Thyroid gland (tissue), 4 donors: ENCODE measurements around the gene MUC22. TPM values are rescaled to one million over a fixed set of nuclear protein-coding genes. Genes with fewer than 3 reads are reported as not detected.
"Not testable (repeated sequence)": the region's sequence is repeated elsewhere in the genome, so short reads cannot be mapped to it uniquely, and the experiment has no call there.

Experiments
- DNase-seq, 2 donors: peaks; one replicate each; pipeline ENCODE4 v3.0.0-alpha.2; 2019
- H3K27ac ChIP-seq, 3 donors: fragments of 200-600 bp; sonication (generic); 1 replicate in 2 of 3; 2 replicates in 1 of 3; pipeline ENCODE4 v1.5.1; 2016 to 2019; ENCODE audit warnings: mild to moderate bottlenecking in 1 of 3, moderate library complexity in 1 of 3
- H3K27me3 ChIP-seq: fragments of 200-600 bp; sonication (generic); one replicate; pipeline ENCODE4 v1.5.1; 2019
- H3K36me3 ChIP-seq, 2 donors: fragments of 200-600 bp; sonication (generic); one replicate each; pipeline ENCODE4 v1.5.1; 2016 to 2019
- H3K4me1 ChIP-seq, 2 donors: fragments of 200-600 bp; sonication (generic); one replicate each; pipeline ENCODE4 v1.5.1; 2017 to 2019
- H3K4me3 ChIP-seq, 3 donors: fragments of 200-600 bp; sonication (generic); replicated peaks in 1 of 3; 1 replicate in 2 of 3; 2 replicates in 1 of 3; pipeline ENCODE4 v1.5.1; 2016; ENCODE audit warnings: mild to moderate bottlenecking in 1 of 3
- H3K9me3 ChIP-seq: fragments of 200-600 bp; sonication (generic); one replicate; pipeline ENCODE4 v1.5.1; 2017
- POLR2A ChIP-seq, 2 donors: fragments of 450-650 bp; IDR thresholded peaks; one replicate each; pipeline ENCODE4 v1.6.1; 2017; ENCODE audit warnings: antibody characterized with exemption in 2 of 2, mild to moderate bottlenecking in 2 of 2, moderate library complexity in 1 of 2
- WGBS, 2 donors: methylation state at CpG; one replicate each; pipeline ENCODE4 v1.1.5; 2017; 5-methylcytosine and 5-hydroxymethylcytosine counted together
- intact Hi-C: fragments of 100-400 bp; cut with DNase I; formaldehyde crosslinking; loops from one replicate; pipeline ENCODE4 v1.15.1; 2023
- total RNA-seq, 4 donors: library from RNA; depleted of rRNA; stranded (reverse); fragments of >200 nt; gene quantifications; one replicate each; pipeline ENCODE4 v1.2.3, GENCODE V29; 2016
- TF ChIP-seq, protein P1 (sequence below), 6 experiments: fragments of 200-600 bp in 3 of 6; fragments of 450-650 bp in 3 of 6; sonication (generic) in 3 of 6; IDR thresholded peaks; one replicate each; pipeline ENCODE4 v1.5.1; 2016 to 2019; ENCODE audit warnings: antibody characterized with exemption in 6 of 6, mild to moderate bottlenecking in 2 of 6, inconsistent platforms in 1 of 6, moderate library complexity in 1 of 6

Gene MUC22
- total RNA-seq, 4 donors from 2014 or later = not detected

DNA sequence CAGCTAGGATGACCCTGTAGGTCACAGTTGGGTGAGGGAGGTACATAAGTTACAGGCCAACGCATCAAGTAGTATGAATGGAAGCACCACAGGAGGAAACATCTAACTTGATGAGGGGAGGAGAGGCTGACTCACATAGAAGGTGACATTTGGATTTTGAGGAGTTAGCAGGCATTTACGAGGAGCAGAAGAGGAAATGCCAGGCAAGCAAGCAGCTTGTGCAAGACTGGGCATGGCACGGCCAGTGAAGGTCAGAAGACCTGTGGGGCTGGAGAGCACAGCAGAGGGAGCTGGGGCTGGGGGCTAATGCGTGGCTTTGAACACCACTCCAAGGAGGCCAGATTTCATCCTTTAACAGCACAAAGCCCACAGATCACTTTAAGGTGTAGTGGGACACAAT lies 37.8 kb downstream of the MUC22 start:
- no peaks in the 10 kb centered on the region for H3K9me3 ChIP-seq
- intact Hi-C loops = no loop called here
- no peaks in the 10 kb centered on the region for H3K27me3 ChIP-seq
- H3K27ac ChIP-seq = no peak overlapping the region
- TF ChIP-seq, protein P1, sequence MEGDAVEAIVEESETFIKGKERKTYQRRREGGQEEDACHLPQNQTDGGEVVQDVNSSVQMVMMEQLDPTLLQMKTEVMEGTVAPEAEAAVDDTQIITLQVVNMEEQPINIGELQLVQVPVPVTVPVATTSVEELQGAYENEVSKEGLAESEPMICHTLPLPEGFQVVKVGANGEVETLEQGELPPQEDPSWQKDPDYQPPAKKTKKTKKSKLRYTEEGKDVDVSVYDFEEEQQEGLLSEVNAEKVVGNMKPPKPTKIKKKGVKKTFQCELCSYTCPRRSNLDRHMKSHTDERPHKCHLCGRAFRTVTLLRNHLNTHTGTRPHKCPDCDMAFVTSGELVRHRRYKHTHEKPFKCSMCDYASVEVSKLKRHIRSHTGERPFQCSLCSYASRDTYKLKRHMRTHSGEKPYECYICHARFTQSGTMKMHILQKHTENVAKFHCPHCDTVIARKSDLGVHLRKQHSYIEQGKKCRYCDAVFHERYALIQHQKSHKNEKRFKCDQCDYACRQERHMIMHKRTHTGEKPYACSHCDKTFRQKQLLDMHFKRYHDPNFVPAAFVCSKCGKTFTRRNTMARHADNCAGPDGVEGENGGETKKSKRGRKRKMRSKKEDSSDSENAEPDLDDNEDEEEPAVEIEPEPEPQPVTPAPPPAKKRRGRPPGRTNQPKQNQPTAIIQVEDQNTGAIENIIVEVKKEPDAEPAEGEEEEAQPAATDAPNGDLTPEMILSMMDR (IDR thresholded peaks at IDR 0.05) = no peak
- TF ChIP-seq POLR2A (IDR thresholded peaks at IDR 0.05) = no peak
- 86 to 94% methylated on average over 4 of the region's 4 CpGs for WGBS, 2 donors
- no peak overlapping the region for H3K4me3 ChIP-seq
- H3K4me1 ChIP-seq = no peaks in the 10 kb centered on the region
- DNase-seq = no peak
- no peaks in the 10 kb centered on the region for H3K36me3 ChIP-seq

DNA sequence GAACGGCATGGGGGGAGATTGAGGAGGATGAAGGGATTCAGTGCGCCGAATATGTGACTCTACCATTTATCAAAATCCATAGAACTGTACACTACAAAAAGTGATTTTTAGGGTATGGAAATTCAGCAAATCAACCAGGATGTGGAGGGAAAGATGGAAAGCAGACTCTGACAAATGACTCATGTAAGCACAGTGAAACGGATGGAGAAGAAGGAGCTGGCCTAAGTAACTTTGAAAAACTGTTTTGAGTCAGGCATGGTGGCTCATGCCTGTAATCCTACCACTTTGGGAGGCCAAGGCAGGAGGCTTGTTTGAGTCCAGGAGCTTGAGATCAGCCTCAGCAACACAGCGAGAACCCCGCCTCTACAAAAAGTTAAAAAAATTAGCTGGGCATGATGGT lies 39.2 kb downstream of the MUC22 start:
- intact Hi-C loops = no loop called here
- WGBS, 2 donors = 94 to 95% methylated on average over 6 of the region's 6 CpGs
- no peaks in the 10 kb centered on the region for H3K9me3 ChIP-seq
- H3K36me3 ChIP-seq = no peaks in the 10 kb centered on the region
- H3K4me1 ChIP-seq = peaks cover 4 to 11% of the 10 kb centered on the region in 2 donors
- H3K27ac ChIP-seq = no peak overlapping the region
- H3K4me3 ChIP-seq = no peak overlapping the region
- TF ChIP-seq POLR2A (IDR thresholded peaks at IDR 0.05) = no peak
- TF ChIP-seq, protein P1 (IDR thresholded peaks at IDR 0.05) = no peak
- H3K27me3 ChIP-seq = no peaks in the 10 kb centered on the region
- DNase-seq = no peak

DNA sequence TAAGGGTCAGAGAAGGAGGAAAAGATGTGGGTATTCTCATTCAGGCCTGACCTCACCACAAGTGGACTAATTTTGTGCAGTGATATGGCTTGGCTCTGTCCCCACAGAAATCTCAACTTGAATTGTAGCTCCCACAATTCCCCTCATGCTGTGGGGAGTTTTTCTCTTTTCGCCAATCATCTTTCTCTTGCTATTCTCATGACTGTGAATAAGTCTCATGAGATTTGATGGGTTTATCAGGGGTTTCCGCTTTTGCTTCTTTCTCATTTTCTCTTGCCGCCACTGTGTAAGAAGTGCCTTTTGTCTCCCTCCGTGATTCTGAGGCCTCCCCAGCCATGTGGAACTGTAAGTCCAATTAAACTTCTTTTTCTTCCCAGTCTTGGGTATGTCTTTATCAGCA lies 42.9 kb downstream of the MUC22 start:
- H3K36me3 ChIP-seq, H3K4me3 ChIP-seq, H3K9me3 ChIP-seq, intact Hi-C loops, H3K27ac ChIP-seq, H3K27me3 ChIP-seq, DNase-seq: not testable (repeated sequence)
- H3K4me1 ChIP-seq = peaks cover 4 to 11% of the 10 kb centered on the region in 2 donors
- WGBS, 2 donors = 70 to 77% methylated on average over 4 of the region's 4 CpGs

DNA sequence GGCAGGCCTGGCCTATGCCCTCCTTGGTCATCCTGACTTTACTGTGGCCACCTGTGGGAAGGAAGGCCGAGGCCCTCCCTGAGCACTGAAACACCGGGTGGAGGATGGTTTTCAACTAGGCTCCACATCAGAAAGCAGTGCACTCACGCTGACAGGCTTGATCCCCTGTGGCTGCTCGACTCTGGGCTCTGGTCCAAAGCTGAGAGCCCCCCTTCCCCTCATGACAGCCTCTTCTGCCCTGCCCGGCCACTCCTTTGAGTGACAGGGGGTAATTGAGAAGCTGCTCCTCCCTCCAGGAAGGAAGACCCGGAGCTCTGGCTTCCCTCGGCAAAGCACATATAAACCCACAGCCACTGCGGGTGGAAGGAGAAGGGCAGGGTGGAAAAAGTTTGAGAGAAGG lies 43.6 kb downstream of the MUC22 start:
- Histone ChIP-seq H3K4me3 (no peak overlapping the region), H3K36me3 (no peaks in the 10 kb centered on the region), H3K9me3 (no peaks in the 10 kb centered on the region), H3K27ac (no peak overlapping the region), H3K4me1 (peaks cover 4 to 11% of the 10 kb centered on the region in 2 donors), H3K27me3 (no peaks in the 10 kb centered on the region)
- intact Hi-C loops = no loop called here
- 15 to 18% methylated on average over 8 of the region's 8 CpGs for WGBS, 2 donors
- DNase-seq = peak; percentile 22 to 34
- TF ChIP-seq, protein P1 (IDR thresholded peaks at IDR 0.05) = no peak
- TF ChIP-seq POLR2A (IDR thresholded peaks at IDR 0.05) = no peak

DNA sequence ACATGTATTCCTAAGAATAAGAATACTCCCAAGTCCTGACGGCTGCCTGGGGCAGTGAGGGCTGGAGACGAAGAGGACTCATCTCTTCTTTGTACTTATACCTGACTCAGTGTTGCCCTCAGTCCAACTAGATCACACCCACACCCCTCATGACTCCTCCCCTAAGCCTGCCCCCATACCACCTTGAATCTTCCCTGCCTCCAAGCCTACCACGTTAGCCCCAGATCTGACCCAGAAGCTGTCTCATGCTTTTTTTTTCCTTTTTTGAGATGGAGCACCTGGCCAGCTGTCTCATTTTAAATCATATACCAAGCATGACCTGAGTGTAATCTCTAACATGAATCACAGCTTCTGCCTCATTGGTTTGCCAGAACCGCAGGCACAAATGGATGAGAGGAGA lies 45.2 kb downstream of the MUC22 start:
- Histone ChIP-seq H3K36me3 (no peaks in the 10 kb centered on the region), H3K4me1 (peaks cover 4 to 11% of the 10 kb centered on the region in 2 donors), H3K9me3 (no peaks in the 10 kb centered on the region), H3K27ac (no peak overlapping the region), H3K27me3 (no peaks in the 10 kb centered on the region), H3K4me3 (no peak overlapping the region)
- WGBS, 2 donors = 84 to 89% methylated on average over 4 of the region's 4 CpGs
- TF ChIP-seq, protein P1 (IDR thresholded peaks at IDR 0.05) = no peak
- intact Hi-C loops = no loop called here
- DNase-seq = no peak

DNA sequence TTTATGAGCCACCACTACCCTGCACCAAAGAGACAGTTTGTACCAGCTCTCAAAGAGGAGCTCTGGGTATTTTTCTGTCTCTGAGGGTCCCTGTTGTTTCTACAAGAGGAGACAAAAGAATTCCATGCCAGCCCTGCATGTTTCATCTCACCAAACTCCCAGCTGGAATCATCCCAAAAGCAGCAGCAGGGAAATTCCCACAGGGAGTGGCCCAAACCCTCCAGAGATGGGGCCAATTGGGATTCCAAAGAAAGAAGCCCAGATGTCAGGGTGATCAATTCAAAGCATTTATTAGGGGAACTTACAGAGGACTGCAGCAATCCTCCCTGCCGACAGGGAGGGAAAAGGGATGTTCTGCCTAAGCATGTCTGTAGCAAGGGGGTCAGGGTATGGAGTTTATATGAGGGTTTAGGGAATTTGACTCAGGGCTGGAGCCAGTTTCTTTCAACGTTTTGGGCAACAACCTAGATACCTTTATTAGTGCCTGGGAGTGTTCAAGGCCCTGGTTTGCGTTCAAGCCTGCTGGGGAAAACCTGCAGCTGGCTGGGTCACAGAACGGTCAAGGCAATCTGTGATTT lies 47.2 kb downstream of the MUC22 start:
- WGBS, 2 donors = 78 to 81% methylated on average over 4 of the region's 4 CpGs
- no peaks in the 10 kb centered on the region for H3K9me3 ChIP-seq
- no peak for DNase-seq
- H3K27me3 ChIP-seq = no peaks in the 10 kb centered on the region
- peaks cover 4 to 11% of the 10 kb centered on the region in 2 donors for H3K4me1 ChIP-seq
- intact Hi-C loops = no loop called here
- no peak overlapping the region for H3K27ac ChIP-seq
- TF ChIP-seq, protein P1 (IDR thresholded peaks at IDR 0.05) = no peak
- TF ChIP-seq POLR2A (IDR thresholded peaks at IDR 0.05) = no peak
- H3K36me3 ChIP-seq = no peaks in the 10 kb centered on the region
- no peak overlapping the region for H3K4me3 ChIP-seq
